ENCODE results near the gene ETV1.
"Not testable (repeated sequence)": the region's sequence is repeated elsewhere in the genome, so short reads cannot be mapped to it uniquely, and the experiment has no call there.

Gene ETV1

DNA sequence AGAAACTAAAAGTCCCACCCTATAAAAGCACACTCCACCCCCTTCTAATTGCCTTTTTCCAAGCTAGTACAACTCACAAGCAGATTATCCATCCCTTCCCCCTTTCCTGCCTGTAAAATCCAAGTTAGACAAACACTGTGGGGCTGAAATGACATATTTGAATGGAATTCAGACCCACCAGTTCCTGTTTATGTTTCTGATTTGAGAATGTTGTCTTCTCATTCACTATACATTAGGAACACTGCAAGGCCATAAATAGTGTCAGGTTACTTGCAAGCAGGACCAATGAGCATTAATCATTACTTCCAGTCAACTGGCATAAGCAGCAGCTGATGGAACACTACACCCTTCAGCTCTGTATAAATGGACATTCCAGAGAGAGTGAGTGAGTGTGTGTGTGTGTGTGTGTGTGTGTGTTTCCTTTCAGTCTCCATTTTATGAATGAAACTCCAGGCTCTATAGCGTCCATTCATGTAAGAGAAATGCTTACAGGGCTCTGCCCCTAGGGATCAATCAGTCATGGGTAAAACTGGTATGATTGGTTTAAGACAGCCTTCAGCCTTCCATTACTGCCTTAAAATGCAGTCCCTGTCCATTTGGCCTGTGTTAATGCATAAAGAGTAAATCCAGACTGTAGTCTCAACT, 69.3 kb downstream of the ETV1 start:
- DNase-seq, result no peak

DNA sequence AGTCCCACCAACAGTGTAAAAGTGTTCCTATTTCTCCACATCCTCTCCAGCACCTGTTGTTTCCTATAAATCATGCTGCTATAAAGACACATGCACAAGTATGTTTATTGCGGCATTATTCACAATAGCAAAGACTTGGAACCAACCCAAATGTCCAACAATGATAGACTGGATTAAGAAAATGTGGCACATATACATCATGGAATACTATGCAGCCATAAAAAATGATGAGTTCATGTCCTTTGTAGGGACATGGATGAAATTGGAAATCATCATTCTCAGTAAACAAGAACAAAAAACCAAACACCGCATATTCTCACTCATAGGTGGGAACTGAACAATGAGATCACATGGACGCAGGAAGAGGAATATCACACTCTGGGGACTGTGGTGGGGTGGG, 71.1 kb downstream of the ETV1 start:
- DNase-seq, result not testable (repeated sequence)

GRCh38 chr7:13917103-13917502, 72.4 kb downstream of the ETV1 start:
- DNase-seq, result not testable (repeated sequence)

- DNase-seq, result no peak
These were observed 73.6 kb downstream of the ETV1 start for GRCh38 chr7:13915891-13916290.

GRCh38 chr7:13912715-13913278, 76.7 kb downstream of the ETV1 start:
- no peak for DNase-seq

DNA sequence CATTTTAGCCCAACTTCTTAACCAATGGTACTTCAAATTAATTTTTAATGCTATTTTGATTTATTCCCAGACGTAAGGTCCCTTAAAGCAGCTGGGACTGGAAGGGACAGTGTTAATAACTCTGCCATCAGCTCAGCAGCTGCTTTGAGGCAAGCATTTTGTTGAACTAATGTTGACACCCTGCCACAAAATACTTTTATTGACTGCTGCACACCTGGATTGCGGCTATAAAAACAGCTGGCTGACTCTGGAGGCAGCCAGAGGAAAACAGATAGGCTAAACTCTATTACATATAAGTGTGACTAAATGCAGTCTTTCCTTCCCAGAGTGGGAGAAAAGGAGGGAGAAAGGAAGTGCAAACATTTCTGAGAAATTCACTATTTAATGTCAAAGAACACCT, 77.6 kb downstream of the ETV1 start:
- DNase-seq, result no peak

GRCh38 chr7:13910805-13911551, 78.5 kb downstream of the ETV1 start:
- DNase-seq, result no peak

- no peak for DNase-seq
These were observed 80.6 kb downstream of the ETV1 start for GRCh38 chr7:13908667-13909397.

DNA sequence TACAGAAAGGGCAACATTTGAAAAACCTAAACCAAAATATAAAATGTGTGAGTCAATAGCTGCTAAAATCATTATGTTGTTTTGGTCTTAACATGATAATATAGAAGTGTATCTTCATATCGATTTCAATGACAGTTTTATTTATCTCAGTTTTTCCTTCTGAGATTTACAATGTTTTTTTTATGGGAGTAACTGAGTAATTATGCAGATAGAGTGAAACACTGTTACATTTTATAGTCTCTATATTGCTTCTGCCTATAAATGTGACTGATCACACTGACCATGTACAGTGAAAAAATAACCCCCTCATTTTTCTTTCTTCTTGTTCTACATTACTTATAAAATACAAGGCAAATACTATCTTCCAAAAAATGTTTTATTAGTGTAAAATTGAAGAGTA, 81.6 kb downstream of the ETV1 start:
- no peak for DNase-seq

DNA sequence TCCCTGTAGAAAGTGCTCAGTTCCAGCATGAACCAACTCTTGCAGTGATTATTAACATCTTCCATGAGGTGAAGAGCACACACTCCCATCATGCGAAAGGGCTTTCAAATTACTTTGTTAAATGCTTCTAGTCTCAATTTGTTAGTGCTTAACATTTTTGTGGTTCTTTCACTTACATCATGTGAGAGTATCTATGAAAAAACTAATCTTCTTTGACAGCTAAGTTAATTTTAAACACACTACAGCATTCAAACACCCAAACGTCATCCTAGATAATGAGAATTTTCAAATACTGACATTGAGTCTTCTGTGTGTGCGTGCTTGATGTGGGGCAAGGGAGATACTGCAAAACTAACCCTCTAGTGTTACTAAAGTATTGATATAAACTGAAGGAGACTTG, 84.8 kb downstream of the ETV1 start:
- no peak for DNase-seq

GRCh38 chr7:13904007-13904406, 85.5 kb downstream of the ETV1 start:
- DNase-seq, result no peak

DNA sequence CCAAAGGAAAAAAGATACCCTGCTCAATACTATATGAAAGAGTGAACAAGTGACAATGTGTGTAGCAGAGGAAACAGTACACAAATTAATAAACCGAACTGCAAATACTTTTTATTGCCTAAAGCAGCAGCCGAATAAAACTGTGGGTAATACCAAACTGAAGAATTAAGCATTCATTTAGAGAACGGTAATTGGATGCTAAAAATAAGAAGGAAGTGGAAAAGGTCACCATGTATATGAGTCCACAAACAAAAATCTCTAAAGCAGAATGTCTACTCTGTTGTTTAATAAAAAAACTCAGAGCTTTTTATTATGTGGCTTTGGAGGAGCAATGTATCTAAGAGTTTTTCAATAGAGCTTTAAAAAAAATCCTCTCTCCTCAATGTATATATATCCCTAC, 87.9 kb downstream of the ETV1 start:
- no peak for DNase-seq

GRCh38 chr7:13898957-13899670, 90.4 kb downstream of the ETV1 start:
- DNase-seq, result no peak

GRCh38 chr7:13897819-13898218, 91.6 kb downstream of the ETV1 start:
- no peak for DNase-seq

- no peak for DNase-seq
These were observed 94.5 kb downstream of the ETV1 start for GRCh38 chr7:13894954-13895353.

GRCh38 chr7:13894377-13894776, 95.1 kb downstream of the ETV1 start:
- DNase-seq, result no peak

DNA sequence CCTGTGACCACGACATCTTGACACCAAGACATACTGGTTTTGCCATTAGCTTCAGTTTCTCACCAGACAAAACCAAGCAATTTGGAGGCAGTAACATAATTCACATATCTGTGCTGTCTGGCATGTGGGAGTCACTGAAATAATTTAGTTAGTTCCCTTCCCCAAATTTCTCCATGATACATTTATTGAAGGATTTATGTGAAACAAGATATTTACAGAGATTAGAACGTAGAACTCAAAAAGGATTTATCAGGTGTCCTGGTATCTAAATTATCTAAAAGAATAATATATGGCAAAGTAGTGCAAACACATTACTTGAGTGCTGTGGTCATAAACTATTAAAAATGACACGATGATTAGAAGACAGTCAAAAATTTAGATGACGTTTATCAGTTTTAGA, 98.7 kb downstream of the ETV1 start:
- no peak for DNase-seq

DNA sequence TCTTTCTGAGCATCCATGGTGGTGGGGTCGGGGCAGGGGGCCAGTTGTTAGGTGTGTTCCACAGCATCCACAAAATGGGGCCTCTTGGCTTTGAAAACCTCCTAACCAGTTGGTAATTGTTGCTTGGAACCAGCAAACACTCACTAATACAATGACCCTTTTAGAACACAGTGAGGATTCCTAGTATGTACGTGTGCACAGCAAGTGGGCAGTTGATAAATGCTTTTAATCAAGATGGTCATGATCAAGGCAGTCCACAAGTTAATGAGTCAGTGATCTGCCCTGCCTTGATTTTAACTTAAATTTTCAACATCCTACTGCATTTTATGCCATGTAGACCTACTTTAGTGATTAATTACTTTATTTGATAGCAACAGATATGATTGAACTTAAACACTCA, 103.1 kb downstream of the ETV1 start:
- no peak for DNase-seq

DNA sequence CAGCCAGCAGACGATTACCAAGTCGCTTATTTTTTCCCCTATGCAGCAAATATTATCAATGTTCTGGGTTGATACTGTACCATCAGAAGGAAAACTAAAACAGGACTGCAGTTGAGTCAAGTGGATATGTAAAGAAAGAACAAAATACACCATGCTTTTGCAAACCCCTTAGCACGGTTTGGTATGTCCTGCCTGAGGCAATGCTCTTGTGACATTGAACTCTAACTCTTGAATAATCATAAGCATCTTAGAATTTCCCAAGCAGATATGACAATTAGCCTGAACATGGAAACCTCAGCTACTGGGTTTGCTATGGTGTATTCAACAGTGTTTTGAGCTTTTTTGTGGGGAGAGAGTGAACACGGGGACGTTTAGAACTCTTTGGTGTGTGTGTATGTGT, 107.4 kb downstream of the ETV1 start:
- DNase-seq, result no peak

GRCh38 chr7:13880789-13881188, 108.7 kb downstream of the ETV1 start:
- no peak for DNase-seq

DNA sequence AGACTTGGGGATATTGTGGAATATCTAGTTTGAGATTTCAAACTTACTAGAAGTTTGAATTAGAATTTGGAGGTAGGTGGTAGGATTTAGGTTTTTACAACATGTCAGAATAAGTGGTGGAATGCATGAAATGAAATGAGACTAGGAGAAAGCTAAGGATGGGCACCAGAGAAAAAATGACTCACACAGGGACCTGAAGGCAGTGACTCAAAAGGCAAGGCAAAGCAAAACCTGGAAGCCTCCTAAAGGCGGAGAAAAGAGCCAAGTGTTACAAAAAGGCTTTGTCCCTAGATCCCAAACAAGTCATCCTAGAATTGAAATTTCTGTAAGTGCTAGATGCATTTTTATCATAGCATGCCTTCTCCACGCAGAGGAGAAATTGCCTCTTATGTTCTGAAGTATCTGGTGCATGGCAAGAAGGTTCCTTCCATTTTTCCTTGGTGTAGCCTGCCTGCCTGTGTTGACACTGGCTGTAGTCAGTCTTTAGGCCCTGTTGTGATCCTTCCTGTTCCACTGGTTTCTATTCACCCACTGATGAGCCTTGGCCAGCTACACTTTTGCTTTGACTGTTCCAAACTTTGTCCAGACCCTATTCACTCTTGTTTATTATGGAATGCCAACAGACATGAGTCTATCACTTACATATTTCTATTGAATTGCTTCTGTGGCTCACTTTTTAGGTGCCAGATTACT, 109.3 kb downstream of the ETV1 start:
- DNase-seq, result no peak

DNA sequence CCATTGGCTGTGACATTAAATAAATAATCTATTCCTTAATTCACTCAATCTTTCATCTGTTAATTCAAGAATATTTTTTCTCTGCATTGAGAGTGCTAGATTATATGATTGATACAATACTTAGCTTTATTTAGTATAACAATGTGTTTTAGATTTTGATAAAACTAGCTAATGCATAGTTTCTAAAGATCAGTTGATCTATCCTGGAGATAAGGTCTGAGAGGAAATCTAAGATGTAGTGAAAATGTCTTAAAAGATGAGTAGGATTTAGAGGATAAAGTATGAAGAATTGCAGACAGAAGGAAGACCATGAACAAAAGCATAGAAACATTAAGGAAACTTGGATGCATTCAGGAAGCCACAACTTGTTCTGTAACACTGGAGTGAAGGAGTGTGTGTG, 110.3 kb downstream of the ETV1 start:
- DNase-seq, result no peak

DNA sequence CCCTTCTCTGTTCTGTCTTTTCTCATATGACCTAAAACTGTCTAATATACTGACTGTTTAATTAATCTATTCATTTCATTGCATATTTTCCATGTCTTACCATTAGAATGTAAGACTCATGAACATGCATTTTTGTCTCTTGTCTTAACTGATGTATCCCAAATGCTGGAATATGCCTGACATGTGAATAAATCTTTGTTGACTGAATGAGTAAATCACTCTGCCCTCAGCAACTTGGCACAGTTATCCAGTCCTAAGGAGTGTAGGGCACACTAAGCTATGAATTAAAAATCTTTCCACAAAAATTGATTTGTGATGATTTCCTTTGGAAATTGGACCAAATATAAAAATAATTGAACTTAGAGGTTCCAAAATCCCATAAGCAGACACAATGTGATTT, 111.3 kb downstream of the ETV1 start:
- DNase-seq, result no peak
